IPS DF 4.7 (cell line): Measurements from ENCODE around the gene NFE2.
A peak's percentile ranks its signal among the peaks of the same experiment; 100 is the strongest.
"Not testable (repeated sequence)": the region's sequence is repeated elsewhere in the genome, so short reads cannot be mapped to it uniquely, and the experiment has no call there.

Source experiments
- DNase-seq: peaks from one replicate; pipeline ENCODE4 v3.0.0-alpha.2; 2013; ENCODE audit warnings: low spot score; ENCODE audit errors: extremely low read depth

NFE2 gene

DNA sequence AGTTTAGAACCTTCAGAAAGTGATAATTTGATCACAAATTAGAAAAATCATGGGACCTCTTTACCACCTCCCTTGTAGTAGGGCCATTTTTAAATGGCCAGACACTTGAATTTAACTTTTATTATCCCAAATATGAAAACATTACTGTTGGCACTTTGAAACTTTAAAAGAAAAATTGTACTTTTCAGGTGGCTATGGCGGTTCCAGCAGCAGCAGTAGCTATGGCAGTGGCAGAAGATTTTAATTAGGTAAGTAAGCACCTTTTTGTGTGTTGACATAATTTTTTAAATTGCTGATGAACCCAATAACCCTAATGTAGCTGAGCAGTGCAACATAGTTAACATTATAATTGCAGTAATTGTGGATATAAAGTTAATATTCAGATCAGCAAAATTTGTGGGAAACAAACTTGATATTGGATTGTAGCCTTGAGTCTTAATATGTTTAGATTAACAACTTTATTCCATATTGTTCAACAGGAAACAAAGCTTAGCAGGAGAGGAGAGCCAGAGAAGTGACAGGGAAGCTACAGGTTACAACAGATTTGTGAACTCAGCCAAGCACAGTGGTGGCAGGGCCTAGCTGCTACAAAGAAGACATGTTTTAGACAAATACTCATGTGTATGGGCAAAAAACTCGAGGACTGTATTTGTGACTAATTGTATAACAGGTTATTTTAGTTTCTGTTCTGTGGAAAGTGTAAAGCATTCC is 16.6 kb downstream of the NFE2 start:
- DNase-seq, result not testable (repeated sequence)

DNA sequence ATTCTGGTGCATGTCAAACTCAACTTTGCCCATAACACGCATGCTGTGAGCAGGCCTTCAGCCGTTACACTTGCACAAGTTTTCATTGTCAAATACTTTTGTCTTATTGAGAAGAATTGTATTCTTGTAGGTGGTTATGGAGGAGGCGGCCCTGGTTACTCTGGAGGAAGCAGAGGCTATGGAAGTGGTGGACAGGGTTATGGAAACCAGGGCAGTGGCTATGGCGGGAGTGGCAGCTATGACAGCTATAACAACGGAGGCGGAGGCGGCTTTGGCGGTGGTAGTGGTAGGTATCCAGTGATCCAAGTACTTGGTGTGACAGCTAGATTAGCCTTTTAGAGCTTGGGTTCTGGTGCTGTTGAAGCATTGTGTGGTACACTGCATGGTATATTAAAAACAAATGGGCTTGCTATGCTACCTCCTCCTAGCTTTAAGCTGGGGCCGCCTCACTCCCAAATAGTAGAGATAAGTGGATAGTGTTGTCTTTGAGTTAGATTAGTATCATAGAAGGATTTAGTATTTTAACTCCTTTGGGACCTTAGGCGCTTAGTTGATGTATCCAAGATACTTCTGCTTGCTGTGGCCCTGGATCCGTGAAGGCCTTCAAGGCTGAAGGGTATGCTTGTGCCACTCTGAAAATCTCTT is 17.7 kb downstream of the NFE2 start:
- DNase-seq, result no peak

DNA sequence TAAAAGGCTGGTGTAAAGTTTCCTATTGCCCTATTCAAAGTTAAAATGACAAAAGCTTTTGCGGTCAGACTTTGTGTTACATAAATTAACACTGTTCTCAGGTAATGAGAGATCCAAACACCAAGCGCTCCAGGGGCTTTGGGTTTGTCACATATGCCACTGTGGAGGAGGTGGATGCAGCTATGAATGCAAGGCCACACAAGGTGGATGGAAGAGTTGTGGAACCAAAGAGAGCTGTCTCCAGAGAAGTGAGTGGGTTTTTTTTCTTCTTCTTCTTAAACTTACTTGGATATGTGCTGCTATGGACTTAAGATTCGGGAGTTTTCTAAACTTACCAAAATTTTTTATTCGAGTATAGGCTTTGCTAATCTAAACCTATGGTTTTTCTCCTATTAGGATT is 19.1 kb downstream of the NFE2 start:
- DNase-seq, result not testable (repeated sequence)

DNA sequence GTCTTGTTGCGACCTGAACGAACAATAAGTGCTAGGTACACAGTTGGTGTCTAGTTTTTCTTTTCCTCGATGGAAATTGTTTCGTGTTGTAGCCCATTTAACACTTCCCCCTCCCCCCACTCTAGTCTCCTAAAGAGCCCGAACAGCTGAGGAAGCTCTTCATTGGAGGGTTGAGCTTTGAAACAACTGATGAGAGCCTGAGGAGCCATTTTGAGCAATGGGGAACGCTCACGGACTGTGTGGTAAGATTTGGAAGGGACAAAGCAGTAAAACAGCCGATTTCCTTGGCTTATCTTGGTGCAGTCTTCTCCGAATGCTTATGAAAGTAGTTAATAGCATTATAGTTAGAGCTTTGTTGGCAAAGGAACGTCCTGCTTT is 19.6 kb downstream of the NFE2 start:
- not testable (repeated sequence) for DNase-seq

DNA sequence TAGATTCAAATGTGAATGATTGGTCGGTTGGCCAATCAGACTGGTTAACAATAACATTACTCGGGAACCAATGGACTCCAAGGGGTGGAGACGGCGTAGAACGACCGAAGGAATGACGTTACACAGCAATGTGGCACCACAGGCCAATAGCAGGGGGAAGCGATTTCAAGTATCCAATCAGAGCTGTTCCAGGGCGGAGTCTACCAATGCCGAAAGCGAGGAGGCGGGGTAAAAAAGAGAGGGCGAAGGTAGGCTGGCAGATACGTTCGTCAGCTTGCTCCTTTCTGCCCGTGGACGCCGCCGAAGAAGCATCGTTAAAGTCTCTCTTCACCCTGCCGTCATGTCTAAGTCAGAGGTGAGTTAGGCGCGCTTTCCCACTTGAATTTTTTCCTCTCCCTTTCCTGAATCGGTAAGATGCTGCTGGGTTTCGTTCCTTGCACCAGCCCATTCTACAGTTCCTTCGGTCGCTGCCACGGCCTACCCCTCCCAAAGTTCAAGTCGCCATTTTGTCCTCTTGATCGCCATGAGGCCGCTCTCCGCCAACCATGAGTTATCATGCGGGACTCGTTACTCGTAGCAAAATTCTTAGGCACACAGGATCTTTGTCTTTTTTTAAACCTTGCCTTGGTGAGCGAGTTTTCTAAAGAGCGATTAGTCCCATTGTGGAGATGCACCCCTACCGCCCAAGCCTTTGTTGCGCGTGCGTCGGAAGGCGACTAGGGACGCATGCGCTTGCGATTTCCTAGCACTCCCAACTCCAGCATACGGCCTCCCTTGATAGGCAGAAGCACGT is 20.2 kb downstream of the NFE2 start, which contains the start of gene HNRNPA1:
TSS of gene HNRNPA1 (plus strand) at position 259 of the 793 bp plus-strand sequence. CDS start at position 341, 82 bp downstream.
- peak; percentile 100 for DNase-seq

DNA sequence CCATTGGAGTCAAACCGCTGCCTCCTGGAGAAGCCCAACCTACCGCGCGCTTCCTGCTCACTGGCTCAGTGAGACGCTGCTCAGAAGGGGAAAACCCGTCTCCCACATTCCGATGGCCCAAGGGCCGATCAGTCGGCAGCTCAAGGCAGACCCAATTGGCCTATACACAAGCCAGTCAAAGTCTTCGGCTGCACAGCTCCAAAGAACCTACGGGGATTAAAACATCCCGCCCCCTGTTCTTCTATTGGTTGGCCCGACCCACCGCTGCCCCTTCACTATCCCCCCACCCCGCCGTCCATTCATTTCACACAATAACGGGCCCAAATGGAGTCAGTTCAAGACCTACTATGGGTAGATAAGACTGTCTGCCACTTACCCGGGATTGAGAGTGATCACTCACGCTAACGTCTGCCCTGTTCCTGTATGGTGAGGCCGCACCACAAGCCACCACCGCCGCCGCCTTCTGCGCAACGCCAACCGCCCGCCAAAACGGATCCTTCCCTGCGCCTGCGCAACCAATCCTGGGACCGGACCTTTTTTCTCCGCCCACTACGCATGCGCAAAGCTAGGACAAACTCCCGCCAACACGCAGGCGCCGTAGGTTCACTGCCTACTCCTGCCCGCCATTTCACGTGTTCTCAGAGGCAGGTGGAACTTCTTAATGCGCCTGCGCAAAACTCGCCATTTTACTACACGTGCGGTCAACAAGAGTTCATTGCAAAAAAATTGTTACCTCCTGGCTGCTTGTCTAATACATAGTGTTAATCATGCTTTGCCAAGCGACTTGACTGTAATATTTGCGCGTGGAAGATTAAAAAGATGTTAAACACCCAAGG is 21.0 kb downstream of the NFE2 start, which contains the start of gene CBX5:
TSS of gene CBX5 (minus strand) at position 491 of the 836 bp plus-strand sequence. CDS start 22,472 bp downstream, outside the sequence.
- DNase-seq, result peak; percentile 99

DNA sequence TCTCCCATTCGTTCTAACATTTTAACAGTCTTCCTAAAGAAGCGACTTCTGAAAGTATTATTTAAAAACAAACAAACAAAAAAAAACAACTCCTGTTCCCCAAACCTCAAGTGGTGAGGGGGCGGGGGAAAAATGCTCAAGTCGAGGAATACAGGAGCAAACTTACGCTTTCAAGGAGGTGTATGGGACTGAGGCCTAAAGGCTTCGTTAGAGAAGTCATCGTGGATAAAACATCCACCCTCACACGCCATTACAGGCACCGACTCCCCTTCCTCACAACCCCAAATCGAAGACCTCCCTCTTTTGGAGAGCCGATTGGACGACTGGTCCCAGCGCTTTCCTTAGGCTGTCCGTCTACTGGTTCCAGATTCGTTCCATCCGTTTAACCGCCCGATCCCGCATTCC is 21.6 kb downstream of the NFE2 start:
- DNase-seq, result no peak

DNA sequence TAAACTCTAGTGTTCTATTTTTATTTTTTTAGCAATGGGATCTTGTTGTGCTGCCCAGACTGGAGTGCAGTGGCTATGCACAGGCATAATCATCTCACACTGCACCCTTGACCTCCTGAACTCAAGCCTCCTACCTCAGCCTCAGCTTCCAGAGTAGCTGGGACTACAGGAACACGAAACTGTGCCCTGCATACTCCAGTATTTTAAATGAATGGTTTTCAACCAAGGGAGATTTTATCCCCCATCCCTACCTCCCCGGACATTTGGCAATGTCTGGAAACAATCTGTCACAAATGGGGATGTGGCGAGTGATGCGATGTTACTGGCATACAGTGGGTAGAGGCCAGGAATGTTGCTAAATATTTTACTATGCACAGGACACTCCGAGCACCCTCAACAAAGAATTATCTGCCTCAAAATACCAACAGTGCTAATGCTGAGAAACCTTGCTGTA is 23.0 kb downstream of the NFE2 start:
- DNase-seq, result no peak

DNA sequence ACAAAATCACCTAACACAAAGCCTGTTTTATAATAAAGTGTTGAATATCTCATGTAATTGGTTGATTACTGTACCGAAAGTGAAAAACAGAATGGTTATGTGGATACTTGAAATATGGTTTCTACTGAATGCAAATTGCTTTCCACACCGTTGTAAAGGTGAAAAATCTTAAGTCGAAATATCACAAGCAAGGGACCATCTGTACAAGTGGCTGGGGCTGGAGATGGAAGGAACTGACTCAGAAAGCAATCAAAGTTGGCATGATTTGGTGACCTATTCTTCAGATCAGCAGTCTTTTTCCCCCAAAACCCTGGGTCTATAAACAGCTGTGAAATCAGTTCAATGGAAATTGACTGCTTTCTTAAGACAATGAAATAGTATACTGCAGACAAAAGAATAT is 24.4 kb downstream of the NFE2 start:
- no peak for DNase-seq

DNA sequence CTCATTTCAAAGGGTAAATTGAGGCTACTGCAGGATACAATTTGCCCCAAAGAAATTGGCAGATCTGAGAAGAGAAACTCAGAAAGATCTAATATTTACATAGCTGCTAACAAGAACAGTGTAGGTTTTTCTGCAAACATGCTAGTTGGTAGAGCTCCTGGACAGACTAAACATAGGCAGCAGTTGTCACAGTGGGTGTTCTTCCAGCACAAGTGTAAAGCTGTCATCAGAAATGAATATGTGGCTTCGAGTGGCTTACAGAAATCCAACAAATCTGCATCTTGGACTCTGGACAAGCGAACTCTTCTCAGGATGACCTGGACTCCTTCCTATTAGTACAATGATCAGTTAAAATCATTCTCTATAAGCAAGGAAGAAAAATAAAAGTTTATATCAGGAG is 26.8 kb downstream of the NFE2 start:
- no peak for DNase-seq

DNA sequence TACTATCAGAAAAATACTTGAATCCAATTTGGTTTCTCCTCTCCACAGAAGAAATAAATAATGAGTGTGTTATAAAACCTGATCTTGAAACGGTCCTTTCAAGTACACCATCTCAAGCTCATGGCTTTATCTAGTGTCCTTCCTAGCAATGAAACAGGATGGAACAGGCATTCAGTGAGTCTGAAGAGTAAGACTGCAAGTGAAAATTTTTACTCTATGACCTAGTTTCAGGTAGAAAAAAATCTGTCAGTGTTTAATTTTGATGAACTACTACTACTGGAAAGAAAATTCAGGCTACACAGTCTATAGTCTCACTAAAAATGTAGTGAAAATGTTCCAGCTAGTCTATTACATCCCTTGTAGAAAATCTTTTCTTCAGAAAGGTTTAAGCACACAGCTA is 28.6 kb downstream of the NFE2 start:
- no peak for DNase-seq

DNA sequence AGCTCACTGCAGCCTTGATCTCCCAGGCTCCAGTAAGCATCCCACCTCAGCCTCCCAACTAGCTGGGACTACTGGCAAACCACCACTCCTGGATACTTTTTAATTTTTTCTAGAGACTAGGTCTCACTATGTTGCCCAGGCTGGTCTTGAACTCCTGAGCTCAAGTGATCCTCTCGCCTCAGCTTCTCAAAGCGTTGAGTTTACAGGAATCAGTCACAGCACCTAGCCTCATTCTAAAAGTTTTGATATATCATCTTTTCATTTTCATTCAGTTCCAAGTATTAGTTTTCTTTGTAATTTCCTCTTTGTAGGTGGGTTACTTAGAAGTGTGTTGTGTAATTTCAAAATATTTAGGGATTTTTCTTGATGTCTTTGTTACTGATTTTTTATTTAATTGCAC is 30.5 kb downstream of the NFE2 start:
- no peak for DNase-seq

DNA sequence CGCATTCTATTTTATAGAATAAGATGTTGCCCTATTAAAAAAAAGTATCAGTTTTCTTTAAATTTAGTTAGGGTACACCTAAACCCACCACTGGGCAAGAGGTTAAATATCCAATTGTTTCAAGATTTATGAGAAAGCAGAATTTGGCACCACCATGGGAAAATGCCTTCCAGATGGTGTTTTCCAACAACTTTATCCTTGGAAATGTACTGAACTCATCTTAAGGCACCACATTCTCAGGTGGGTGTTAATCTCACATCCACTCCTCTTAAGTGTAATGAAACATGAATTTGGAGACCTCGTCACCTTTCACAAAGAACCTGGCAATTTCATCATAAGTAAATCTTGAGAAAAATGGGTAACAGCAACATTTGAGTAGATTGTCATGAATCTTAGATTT is 34.0 kb downstream of the NFE2 start:
- no peak for DNase-seq

DNA sequence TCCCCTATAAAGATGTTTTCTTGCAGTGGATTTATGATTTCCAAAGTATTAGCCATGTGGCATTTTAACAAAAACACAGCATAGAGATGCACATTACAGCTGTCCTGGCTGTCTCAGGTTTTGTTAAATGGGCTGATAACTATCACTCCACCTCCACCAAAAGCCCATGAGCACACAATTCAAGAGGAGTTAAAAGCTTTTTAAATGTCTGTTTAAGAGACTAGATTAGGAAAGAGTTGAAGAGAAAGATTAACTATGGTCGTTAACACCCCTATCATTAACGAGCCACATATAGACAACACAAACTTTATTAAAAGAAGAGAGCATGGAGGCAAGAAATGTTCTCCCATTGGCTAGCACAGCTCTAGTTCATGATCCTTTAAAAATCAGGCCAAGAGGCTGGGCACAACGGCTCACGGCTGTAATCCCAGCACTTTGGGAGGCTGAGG is 35.4 kb downstream of the NFE2 start:
- no peak for DNase-seq

DNA sequence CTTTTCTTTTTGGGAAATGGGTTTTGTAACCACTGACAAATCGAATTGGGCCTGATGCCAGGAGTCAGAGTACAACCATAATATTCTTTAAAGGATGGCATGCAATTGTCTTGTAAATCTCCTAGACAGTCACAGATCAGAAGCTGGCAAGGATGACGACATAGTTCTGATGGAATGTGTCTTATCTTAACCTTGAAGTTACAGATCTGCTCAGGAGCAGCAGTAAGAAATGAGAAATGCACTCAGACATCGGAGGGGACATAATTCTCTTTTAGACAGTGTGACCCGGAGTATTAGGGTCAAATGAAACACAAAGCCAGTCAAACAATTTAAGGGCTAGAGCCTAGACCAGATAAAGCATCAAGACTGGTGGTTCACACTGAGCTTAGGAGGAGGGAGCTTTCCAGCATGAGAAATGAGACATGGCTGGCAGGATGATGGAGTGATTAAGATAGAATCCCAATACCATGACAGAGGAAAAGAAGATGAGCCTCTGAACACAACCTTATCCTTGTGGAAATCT is 38.4 kb downstream of the NFE2 start:
- no peak for DNase-seq

DNA sequence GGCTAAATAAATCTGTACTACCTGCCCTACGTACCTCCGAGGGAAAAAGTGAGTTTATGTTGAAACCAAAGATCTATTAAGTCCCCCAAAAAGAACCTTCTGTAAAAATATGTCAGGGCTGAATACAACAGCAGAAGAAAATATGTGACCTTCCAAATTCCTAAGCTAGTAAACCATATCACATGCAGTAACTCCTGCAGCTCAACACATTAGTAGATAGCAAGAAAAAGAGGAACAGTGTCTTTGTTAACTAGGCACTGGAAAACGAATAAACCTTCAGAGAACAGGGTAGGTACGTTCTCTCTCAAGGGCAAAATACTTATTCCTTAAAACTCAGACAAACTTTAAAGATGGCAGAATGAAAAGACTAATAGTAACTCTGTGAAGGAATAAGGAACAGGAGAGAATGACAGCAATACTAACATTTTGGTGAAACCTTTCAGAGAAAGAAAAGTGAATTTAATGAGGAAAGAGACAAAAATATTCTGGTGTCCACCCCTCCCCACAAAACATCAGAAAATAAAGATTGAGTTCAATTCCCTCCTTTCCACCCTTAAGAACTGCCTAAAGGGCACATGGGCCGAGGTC is 38.9 kb downstream of the NFE2 start:
- no peak for DNase-seq

DNA sequence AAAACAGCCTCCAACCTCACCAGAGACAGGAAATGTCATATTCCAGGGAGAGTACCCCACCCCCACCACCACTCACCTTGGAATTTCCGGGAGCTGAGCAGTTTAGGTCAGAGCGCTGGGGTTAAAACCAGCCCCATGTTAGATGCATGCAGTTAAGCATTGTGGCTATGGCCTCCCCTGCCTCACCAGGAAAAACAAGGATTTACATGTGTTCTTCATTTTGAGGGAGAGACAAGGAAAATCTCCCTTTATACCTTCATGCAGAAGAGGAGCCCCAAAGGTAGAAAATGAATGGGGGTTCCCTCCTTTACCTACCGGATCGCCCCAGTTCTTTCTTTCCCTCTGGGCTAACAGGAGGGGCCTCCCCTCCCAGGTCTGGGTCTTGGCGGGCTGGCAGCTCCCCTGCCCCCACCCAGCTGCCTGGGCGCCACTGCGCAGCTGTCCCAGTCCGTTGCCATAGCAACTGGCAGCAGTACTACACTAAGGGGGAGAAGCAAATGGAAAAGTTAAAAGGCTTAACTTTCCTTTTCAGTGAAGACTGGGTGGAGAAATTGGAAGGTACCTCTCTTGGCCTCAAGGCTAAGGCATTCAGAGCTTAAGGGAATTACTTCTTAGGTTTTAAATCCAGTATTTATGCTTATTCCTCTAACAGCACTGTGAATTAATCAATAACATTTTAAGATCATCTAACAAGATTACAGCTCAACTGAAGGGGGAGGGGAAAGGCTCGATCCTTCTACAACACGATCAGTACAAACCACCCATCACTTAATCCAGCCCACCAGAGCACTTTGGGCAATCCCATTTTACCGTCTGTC is 41.4 kb downstream of the NFE2 start:
- peak; percentile 92 for DNase-seq

DNA sequence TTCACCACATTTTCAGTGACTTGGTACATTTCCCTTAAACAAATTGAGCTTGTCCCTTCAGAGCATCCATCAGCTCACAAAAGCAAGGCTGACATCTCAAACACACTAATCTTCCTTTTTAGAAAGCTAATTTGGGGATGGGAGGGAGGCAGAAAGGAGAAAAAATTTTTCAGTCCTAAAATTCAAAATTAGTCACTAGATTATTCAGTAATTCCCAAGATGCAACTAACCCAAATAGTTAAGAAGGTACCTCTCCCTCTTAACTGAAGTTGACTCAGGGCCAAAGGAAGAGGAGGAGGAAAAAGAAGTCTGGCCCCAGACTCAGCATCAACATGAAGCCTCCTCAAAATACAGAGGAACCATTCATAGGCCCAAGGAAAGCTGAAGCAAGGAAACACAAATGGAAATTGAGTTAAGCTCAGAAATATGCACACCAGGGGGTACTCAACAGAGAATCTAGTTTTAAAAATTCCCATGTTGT is 42.6 kb downstream of the NFE2 start:
- no peak for DNase-seq

DNA sequence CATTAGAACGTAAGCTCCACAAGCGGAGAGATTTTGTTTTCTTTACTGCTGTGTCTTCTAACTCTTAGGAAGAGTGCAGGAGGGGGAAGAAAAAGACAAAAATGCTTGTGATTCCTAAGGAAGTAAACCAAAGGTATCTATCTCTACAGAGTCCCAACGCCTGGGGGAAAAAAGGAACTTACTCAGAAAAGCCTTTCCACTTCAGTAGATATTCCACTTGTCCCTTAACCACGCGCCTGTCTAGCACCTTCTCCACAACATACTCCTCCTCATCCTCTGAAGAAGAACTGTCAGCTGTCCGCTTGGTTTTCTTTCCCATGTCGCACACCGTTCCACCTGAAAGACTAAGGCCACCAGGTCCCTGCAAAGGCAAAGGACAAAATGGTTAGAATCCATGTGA is 43.5 kb downstream of the NFE2 start:
- no peak for DNase-seq
